ENCODE data around the gene TTN. TPM values are rescaled to one million over a fixed set of nuclear protein-coding genes. Genes with fewer than 3 reads are reported as not detected.

Gene TTN
- total RNA-seq, 1 experiment from 2014 or later: 0.05 TPM

DNA sequence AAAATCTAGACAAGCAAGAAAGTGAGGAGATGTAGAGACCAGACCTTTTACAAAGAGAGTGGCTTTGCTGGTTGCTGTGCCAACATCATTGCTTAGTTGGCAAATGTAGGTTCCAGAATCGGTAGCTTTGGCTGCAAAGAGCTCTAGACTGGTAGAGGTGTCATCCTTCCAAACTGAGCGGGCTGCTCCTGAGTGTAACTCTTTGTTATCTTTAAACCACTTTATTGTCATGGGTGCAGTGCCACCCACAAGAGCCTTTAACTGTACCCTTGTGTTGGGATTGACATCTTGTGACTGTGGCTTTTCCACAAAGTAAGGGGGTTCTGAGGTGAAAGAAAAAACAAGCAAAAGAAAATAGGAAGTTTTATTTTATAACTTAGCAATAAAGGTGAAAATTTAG, 77.2 kb downstream of the TTN start (continued):
- TF ChIP-seq POLR2AphosphoS5 (IDR thresholded peaks at IDR 0.05; ENCODE audit: low read depth, low read length) (no peak), EGR1 (IDR thresholded peaks at IDR 0.05; ENCODE audit: low read depth) (no peak), JUND (IDR thresholded peaks at IDR 0.05) (no peak), YY1 (IDR thresholded peaks at IDR 0.05; ENCODE audit: extremely low read depth, insufficient replicate concordance, low read depth, low read length) (no peak)
- TF ChIP-seq, protein P1, sequence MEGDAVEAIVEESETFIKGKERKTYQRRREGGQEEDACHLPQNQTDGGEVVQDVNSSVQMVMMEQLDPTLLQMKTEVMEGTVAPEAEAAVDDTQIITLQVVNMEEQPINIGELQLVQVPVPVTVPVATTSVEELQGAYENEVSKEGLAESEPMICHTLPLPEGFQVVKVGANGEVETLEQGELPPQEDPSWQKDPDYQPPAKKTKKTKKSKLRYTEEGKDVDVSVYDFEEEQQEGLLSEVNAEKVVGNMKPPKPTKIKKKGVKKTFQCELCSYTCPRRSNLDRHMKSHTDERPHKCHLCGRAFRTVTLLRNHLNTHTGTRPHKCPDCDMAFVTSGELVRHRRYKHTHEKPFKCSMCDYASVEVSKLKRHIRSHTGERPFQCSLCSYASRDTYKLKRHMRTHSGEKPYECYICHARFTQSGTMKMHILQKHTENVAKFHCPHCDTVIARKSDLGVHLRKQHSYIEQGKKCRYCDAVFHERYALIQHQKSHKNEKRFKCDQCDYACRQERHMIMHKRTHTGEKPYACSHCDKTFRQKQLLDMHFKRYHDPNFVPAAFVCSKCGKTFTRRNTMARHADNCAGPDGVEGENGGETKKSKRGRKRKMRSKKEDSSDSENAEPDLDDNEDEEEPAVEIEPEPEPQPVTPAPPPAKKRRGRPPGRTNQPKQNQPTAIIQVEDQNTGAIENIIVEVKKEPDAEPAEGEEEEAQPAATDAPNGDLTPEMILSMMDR (IDR thresholded peaks at IDR 0.05 in 2 of 3, conservative IDR thresholded peaks at IDR 0.05 in 1 of 3; ENCODE audit: borderline replicate concordance in 1 of 3, insufficient read depth in 1 of 3, low read depth in 2 of 3, low read length in 2 of 3): no peak

DNA sequence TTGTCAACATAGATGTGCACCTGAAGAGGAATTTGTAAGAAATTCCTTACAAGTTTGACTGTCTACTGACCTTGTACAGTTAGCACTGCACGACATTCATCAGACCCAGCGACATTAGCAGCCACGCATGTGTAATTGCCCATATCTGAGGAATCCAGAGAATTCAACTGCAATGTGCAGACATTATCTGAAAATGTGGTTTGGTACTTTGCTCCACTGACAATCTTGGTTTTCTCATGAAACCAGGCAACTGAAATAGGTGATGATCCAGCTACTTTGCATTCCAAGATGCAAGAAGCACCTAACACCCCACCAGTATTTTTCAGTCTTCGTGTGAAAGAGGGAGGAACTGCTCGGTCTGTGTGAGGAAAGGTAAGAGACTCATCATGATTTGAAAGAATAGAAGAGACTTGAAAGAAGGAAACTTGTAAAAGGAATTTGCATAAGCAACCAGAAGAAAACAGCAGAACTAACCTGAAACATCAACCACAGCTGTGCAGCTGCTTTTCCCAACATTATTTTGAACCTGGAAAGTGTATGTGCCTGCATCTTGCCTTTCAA, 83.4 kb downstream of the TTN start:
- intact Hi-C loops (cut with micrococcal nuclease): no loop called here
- no TSS peak for BruUV-seq (replicated peaks)
- H2AFZ ChIP-seq (ENCODE audit: low read depth, low read length, poor library complexity, severe bottlenecking): no peak overlapping the region
- 0 out of 2 replicates have a peak, but pooled peaks cover 6% of the 10 kb centered on the region for H4K20me1 ChIP-seq (ENCODE audit: insufficient read depth)
- H3K9ac ChIP-seq (ENCODE audit: low read length): no peak overlapping the region
- TF ChIP-seq RAD21 (IDR thresholded peaks at IDR 0.05; ENCODE audit: low read depth) (no peak), ZNF274 (IDR thresholded peaks at IDR 0.05; ENCODE audit: low read depth, low read length) (no peak), CEBPB (IDR thresholded peaks at IDR 0.05; ENCODE audit: low read depth) (no peak), EZH2 (IDR thresholded peaks at IDR 0.05) (no peak), SIN3A (IDR thresholded peaks at IDR 0.05; ENCODE audit: low read depth) (no peak), CBX3 (IDR thresholded peaks at IDR 0.05; ENCODE audit: low read depth) (no peak), JUND (IDR thresholded peaks at IDR 0.05) (no peak), SRF (IDR thresholded peaks at IDR 0.05; ENCODE audit: low read depth) (no peak), FOSL1 (IDR thresholded peaks at IDR 0.05; ENCODE audit: low read depth) (no peak)
- TF ChIP-seq, protein P2, sequence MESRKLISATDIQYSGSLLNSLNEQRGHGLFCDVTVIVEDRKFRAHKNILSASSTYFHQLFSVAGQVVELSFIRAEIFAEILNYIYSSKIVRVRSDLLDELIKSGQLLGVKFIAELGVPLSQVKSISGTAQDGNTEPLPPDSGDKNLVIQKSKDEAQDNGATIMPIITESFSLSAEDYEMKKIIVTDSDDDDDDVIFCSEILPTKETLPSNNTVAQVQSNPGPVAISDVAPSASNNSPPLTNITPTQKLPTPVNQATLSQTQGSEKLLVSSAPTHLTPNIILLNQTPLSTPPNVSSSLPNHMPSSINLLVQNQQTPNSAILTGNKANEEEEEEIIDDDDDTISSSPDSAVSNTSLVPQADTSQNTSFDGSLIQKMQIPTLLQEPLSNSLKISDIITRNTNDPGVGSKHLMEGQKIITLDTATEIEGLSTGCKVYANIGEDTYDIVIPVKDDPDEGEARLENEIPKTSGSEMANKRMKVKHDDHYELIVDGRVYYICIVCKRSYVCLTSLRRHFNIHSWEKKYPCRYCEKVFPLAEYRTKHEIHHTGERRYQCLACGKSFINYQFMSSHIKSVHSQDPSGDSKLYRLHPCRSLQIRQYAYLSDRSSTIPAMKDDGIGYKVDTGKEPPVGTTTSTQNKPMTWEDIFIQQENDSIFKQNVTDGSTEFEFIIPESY (IDR thresholded peaks at IDR 0.05; ENCODE audit: extremely low read depth, insufficient replicate concordance, low read length): no peak
- TF ChIP-seq, protein P3, sequence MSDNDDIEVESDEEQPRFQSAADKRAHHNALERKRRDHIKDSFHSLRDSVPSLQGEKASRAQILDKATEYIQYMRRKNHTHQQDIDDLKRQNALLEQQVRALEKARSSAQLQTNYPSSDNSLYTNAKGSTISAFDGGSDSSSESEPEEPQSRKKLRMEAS (IDR thresholded peaks at IDR 0.05): no peak
- TF ChIP-seq, protein P1 (IDR thresholded peaks at IDR 0.05 in 2 of 3, conservative IDR thresholded peaks at IDR 0.05 in 1 of 3; ENCODE audit: borderline replicate concordance in 1 of 3, insufficient read depth in 1 of 3, low read depth in 2 of 3, low read length in 2 of 3): no peak
- ATAC-seq (no peak), DNase-seq (ENCODE audit: low read depth, low spot score) (no peak)
- ChIA-PET POLR2A (no interaction called here), RAD21 (ENCODE audit: low non-redundant PET in 1 of 2, low total read pairs in 2 of 2, uncharacterized antibody in 2 of 2, unreplicated experiment in 2 of 2) (no interaction called here), CTCF (no interaction called here)
- no peaks in the 10 kb centered on the region for H3K36me3 ChIP-seq (ENCODE audit: control insufficient read depth in 1 of 2, insufficient read depth in 2 of 2, low read length in 2 of 2)
- no peaks in the 10 kb centered on the region for H3K79me2 ChIP-seq (ENCODE audit: insufficient read depth, low read length)
- no peak overlapping the region for H3K4me3 ChIP-seq (replicated peaks in 1 of 2; ENCODE audit: low read depth in 1 of 2, low read length in 2 of 2)
- H3K4me1 ChIP-seq (ENCODE audit: control insufficient read depth in 1 of 2, insufficient read depth in 2 of 2, low read length in 2 of 2): no peaks in the 10 kb centered on the region
- H3K27ac ChIP-seq (ENCODE audit: low read depth, low read length): no peak overlapping the region
- no peaks in the 10 kb centered on the region for H3K9me2 ChIP-seq (ENCODE audit: insufficient read depth)
- H3K27me3 ChIP-seq (ENCODE audit: insufficient read depth, low read length): peaks cover 96% of the 10 kb centered on the region
- H3K9me3 ChIP-seq (ENCODE audit: control insufficient read depth in 1 of 2, insufficient read depth in 1 of 2, low read depth in 1 of 2, low read length in 2 of 2): no peaks in the 10 kb centered on the region
- H3K4me2 ChIP-seq (ENCODE audit: low read length): no peak overlapping the region

Measured in HCT116 (cell line).